ENCODE measurements around the gene CARTPT. TPM values are rescaled to one million over a fixed set of nuclear protein-coding genes. Genes with fewer than 3 reads are reported as not detected.

CARTPT gene
- total RNA-seq, 1 donor from 2014 or later: not detected

DNA sequence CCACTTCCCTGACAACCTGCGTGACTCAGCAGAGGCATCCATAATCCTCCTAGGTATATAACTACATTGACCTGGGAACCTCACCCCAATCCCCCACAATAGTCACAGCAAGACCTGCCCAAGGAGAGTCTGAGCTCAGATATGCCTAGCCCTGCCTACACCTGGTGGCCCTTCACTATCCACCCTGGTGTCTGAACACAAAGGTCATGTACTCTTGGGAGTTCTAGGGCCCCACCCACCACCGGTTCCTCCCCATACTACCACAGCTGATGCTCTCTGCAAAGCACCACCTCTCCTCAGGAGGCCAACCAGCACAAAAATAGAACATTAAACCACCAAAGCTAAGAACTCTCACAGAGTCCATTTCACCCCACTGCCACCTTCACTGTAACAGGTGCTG is 34.8 kb upstream of the CARTPT start:
- no peak for DNase-seq
- Histone ChIP-seq H3K27me3 (ENCODE audit: low read depth) (peaks cover 48% of the 10 kb centered on the region), H3K9me3 (replicated peaks) (peaks cover 17% of the 10 kb centered on the region), H3K4me3 (no peak overlapping the region), H3K4me1 (no peaks in the 10 kb centered on the region), H3K27ac (replicated peaks) (no peak overlapping the region), H3K36me3 (no peaks in the 10 kb centered on the region)
- intact Hi-C loops (cut with micrococcal nuclease): no loop called here
- TF ChIP-seq, protein P1, sequence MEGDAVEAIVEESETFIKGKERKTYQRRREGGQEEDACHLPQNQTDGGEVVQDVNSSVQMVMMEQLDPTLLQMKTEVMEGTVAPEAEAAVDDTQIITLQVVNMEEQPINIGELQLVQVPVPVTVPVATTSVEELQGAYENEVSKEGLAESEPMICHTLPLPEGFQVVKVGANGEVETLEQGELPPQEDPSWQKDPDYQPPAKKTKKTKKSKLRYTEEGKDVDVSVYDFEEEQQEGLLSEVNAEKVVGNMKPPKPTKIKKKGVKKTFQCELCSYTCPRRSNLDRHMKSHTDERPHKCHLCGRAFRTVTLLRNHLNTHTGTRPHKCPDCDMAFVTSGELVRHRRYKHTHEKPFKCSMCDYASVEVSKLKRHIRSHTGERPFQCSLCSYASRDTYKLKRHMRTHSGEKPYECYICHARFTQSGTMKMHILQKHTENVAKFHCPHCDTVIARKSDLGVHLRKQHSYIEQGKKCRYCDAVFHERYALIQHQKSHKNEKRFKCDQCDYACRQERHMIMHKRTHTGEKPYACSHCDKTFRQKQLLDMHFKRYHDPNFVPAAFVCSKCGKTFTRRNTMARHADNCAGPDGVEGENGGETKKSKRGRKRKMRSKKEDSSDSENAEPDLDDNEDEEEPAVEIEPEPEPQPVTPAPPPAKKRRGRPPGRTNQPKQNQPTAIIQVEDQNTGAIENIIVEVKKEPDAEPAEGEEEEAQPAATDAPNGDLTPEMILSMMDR (IDR thresholded peaks at IDR 0.05; ENCODE audit: borderline replicate concordance): no peak

DNA sequence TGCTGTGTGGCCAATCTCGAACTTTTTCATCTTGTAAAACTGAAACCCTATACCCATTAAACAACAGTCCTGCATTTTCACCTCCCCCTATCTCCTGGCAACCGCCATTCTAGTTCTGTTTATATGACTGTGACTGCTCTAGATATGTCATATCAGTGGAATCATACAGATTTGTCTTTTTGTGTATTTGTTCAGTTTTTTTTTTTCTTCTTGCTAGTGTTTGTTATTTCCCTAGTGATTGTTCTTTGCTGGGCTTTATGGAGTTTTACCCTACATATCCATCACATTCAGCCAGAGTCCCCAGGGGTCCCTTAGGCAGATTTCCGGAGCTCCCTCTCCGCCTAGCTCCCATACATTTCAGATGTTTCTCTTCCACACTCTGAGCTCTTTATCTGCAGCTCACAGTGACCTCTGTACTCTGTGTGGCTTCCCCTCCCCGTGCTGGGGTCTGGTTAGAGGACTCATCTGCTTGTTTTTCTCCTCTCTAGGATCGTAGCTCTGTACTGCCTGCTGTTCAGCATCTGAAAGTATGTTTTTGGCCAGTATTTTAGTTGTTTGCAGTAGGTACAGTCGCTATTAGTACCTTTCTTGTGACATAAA is 25.1 kb upstream of the CARTPT start:
- intact Hi-C loops (cut with micrococcal nuclease): no loop called here
- Histone ChIP-seq H3K9me3 (replicated peaks) (no peaks in the 10 kb centered on the region), H3K27me3 (ENCODE audit: low read depth) (peaks cover 14% of the 10 kb centered on the region), H3K4me1 (peaks cover 7% of the 10 kb centered on the region), H3K4me3 (no peak overlapping the region), H3K36me3 (no peaks in the 10 kb centered on the region), H3K27ac (replicated peaks) (no peak overlapping the region)
- no peak for DNase-seq
- TF ChIP-seq, protein P1 (IDR thresholded peaks at IDR 0.05; ENCODE audit: borderline replicate concordance): no peak

DNA sequence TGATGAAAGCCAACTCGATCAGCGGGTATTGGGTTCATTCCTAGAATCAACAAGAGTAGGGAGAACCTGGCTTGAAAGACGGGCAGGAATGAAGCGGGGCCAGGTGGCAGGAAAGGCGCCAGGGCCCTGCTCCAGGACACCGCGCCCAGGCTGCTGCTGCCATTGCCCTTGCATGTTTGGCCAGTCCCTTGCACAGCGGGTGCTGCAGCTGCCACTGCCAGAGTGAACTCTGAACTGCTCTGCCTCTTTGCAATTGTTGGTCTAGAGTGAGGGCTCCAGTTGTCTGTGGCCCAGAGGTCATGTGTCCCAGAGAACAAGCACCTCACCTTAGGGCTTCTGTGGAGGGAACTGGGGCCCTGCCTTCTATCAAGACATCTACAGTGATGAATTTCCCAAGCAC is 24.0 kb upstream of the CARTPT start:
- peaks cover 14% of the 10 kb centered on the region for H3K27me3 ChIP-seq (ENCODE audit: low read depth)
- H3K9me3 ChIP-seq (replicated peaks): no peaks in the 10 kb centered on the region
- intact Hi-C loops (cut with micrococcal nuclease): no loop called here
- no peaks in the 10 kb centered on the region for H3K36me3 ChIP-seq
- peaks cover 7% of the 10 kb centered on the region for H3K4me1 ChIP-seq
- DNase-seq: no peak
- TF ChIP-seq, protein P1 (IDR thresholded peaks at IDR 0.05; ENCODE audit: borderline replicate concordance): no peak
- H3K4me3 ChIP-seq: no peak overlapping the region
- H3K27ac ChIP-seq (replicated peaks): no peak overlapping the region

DNA sequence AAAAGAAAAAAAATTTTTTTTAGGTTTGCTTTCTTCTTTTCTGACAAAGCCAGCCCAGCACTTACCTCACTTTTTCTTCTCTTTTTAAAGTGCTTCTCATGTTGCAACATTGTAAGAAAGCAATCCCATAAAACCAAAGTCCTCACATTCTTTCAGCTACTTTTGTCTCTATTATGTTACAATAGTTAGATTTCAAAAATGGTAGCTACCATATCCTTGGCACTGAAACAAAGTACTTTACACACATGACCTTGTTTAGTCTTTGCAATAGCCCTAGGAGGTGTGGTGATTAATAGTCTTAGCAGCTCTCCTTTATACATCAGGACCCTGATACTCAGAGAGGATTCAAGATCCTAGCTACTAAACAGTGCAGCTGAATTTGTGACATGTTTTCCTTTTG is 23.5 kb upstream of the CARTPT start:
- no peak for DNase-seq
- no peaks in the 10 kb centered on the region for H3K36me3 ChIP-seq
- peaks cover 14% of the 10 kb centered on the region for H3K27me3 ChIP-seq (ENCODE audit: low read depth)

DNA sequence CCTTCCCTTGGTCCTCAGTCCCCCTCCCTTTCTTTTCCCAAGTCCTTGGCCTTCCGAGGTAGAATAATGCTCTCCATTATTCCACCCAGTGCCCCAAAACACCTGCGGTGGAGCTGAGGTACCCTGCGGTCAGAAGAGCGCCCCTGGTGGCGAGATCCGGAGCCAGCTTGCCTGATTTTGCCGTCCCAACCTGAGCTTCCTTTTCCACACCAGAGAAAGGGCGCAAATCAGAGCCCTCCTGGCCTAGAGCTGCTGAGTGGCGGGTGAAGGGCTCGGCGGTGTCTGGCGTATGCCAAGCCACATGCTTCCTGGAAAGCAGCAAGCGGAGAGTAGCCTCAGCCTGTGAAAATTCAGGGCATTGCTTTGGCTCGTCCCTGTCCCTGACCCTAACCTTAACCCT is 21.1 kb upstream of the CARTPT start:
- TF ChIP-seq, protein P1 (IDR thresholded peaks at IDR 0.05; ENCODE audit: borderline replicate concordance): peak; percentile 68
- intact Hi-C loops (cut with micrococcal nuclease): no loop called here
- Histone ChIP-seq H3K9me3 (replicated peaks) (no peaks in the 10 kb centered on the region), H3K36me3 (no peaks in the 10 kb centered on the region), H3K27ac (replicated peaks) (no peak overlapping the region), H3K4me1 (peaks cover 7% of the 10 kb centered on the region), H3K27me3 (ENCODE audit: low read depth) (peaks cover 21% of the 10 kb centered on the region), H3K4me3 (no peak overlapping the region)
- DNase-seq: peak; percentile 25

More for the DNA sequence above, 23.5 kb upstream of the CARTPT start:
- intact Hi-C loops (cut with micrococcal nuclease): no loop called here
- Histone ChIP-seq H3K9me3 (replicated peaks) (no peaks in the 10 kb centered on the region), H3K4me3 (no peak overlapping the region), H3K4me1 (peaks cover 7% of the 10 kb centered on the region), H3K27ac (replicated peaks) (no peak overlapping the region)
- TF ChIP-seq, protein P1 (IDR thresholded peaks at IDR 0.05; ENCODE audit: borderline replicate concordance): no peak

All from left ventricle myocardium inferior (tissue), 1 donor.